ENCODE results near the gene RAPGEF4. TPM values are rescaled to one million over a fixed set of nuclear protein-coding genes. Genes with fewer than 3 reads are reported as not detected.
A peak's percentile ranks its signal among the peaks of the same experiment; 100 is the strongest.

Gene RAPGEF4
- total and polyA plus RNA-seq, 4 donors: 0.46 to 22.8 (median 3.9) TPM

DNA sequence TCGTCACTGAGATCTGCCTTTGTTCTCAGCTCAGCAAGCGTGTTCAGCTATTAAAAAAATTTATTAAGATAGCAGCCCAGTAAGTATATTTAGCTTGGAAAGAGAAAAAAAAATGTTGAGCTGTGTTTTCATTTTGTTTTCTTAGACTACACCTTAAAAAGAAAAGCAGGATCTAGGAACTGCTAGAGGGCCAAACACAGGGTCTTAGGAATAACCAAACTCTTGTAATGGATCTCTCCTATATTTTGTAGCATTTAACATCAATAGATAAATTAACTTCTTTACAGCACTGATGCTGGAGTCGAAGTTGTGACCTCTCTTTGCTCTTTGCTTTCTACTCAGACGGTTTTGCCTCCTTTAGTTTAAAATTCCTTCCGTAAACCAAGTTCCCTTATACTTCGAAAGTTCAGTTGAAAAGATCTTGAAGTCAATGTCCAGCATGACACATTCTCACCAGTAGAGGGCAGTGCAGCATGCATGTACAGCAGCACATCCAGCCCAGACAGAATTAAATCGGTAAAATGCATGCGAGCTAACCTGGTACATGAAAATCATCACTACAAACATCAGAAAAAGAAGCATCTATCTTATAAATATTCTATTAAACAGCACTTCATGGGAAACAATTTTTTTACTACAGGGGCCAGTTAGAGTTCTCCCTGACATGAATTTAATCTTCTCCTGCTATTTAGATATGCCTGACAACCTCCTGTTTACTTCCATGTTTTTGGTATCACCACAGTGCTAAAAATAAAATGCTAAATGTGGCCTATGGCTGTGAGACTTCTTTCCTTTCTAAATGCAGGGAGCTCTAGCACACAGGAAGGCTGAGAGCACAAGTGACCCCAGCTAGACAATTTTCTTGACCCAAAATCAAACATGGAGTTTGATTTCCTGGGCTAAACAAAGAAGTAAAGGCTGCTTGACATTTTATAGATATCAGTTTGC, 291.8 kb downstream of the RAPGEF4 start:
- Histone ChIP-seq H3K9me3 (ENCODE audit: control insufficient read depth, low read length) (no peaks in the 10 kb centered on the region), H3K27me3 (ENCODE audit: control insufficient read depth in 1 of 2, insufficient read depth in 2 of 2, low read length in 1 of 2) (no peaks in the 10 kb centered on the region), H3K36me3 (ENCODE audit: control insufficient read depth in 1 of 2, insufficient read depth in 2 of 2, low read length in 1 of 2) (no peaks in the 10 kb centered on the region), H3K4me3 (ENCODE audit: low read length in 2 of 2) (no peak overlapping the region), H3K27ac (ENCODE audit: low read depth in 1 of 2, low read length in 2 of 2) (peak overlapping the region; percentile 21 to 64), H3K4me1 (ENCODE audit: control insufficient read depth in 1 of 2, insufficient read depth in 2 of 2, low read length in 2 of 2) (peaks cover 0 to 4% of the 10 kb centered on the region in 2 donors)
- peak; percentile 82 to 87 for DNase-seq
- intact Hi-C loops (cut with DNase I): loop anchor here (1.0 to 10.0 kb wide), 4 partner anchors 50 to 223 kb away; partner anchors contain the start of gene MAP3K20 (in 1 of the 2)
- ATAC-seq (ENCODE audit: low FRiP score): peak; percentile 92
- 7 to 8% methylated on average over 8 of the region's 8 CpGs for WGBS, 2 donors

DNA sequence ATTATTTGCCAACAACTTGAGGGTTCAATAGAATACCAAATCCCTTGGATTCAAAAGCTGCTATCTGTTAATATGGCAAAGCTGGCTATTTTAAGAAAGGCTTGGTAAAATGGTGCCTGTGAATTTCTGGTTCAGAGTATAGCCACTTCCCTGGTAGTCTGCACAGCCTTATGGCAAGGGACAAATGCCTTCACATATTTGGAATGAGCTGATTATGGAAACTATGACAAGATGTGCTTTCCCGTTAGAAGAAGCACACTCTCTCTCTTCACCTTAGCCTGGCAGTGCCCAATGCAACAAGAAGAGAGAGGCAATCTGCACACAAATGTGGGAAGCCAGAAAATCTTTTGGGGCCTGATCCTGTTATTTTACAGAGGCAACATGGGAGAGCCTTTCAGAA, 292.5 kb downstream of the RAPGEF4 start:
- no peak overlapping the region for H3K4me3 ChIP-seq (ENCODE audit: low read length in 2 of 2)
- no peaks in the 10 kb centered on the region for H3K36me3 ChIP-seq (ENCODE audit: control insufficient read depth in 1 of 2, insufficient read depth in 2 of 2, low read length in 1 of 2)
- DNase-seq (no peak), ATAC-seq (ENCODE audit: low FRiP score) (no peak)
- H3K27me3 ChIP-seq (ENCODE audit: control insufficient read depth in 1 of 2, insufficient read depth in 2 of 2, low read length in 1 of 2): no peaks in the 10 kb centered on the region
- WGBS, 2 donors: 16 to 32% methylated on average over 1 of the region's 1 CpG
- intact Hi-C loops (cut with DNase I): loop anchor here in 1 of 2 donors (1.0 to 10.0 kb wide), 3 partner anchors 49 to 223 kb away; partner anchors contain the start of gene MAP3K20
- H3K9me3 ChIP-seq (ENCODE audit: control insufficient read depth, low read length): no peaks in the 10 kb centered on the region
- peak overlapping the region; percentile 21 to 67 for H3K27ac ChIP-seq (ENCODE audit: low read depth in 1 of 2, low read length in 2 of 2)
- H3K4me1 ChIP-seq (ENCODE audit: control insufficient read depth in 1 of 2, insufficient read depth in 2 of 2, low read length in 2 of 2): peaks cover 0 to 4% of the 10 kb centered on the region in 2 donors

DNA sequence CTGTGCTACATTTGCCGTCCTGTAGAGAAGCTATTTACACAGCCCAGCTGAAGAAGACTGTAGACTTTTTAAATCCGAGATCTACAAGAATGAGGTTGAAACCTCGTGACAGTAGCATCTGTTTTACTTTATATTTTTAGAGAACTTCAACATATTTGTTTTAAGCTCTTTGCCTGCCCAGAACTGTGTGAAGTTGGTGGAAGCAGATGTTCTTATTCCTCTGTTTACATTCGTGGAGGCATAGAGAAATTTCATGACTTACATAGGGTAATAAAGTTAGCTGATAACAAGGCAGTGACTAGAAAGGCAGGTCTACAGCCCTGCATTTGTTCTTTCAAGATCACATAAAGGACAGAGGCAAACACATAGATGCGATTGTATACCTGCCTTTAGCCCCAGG, 293.0 kb downstream of the RAPGEF4 start:
- Histone ChIP-seq H3K4me3 (ENCODE audit: low read length in 2 of 2) (no peak overlapping the region), H3K9me3 (ENCODE audit: control insufficient read depth, low read length) (no peaks in the 10 kb centered on the region), H3K27me3 (ENCODE audit: control insufficient read depth in 1 of 2, insufficient read depth in 2 of 2, low read length in 1 of 2) (no peaks in the 10 kb centered on the region), H3K4me1 (ENCODE audit: control insufficient read depth in 1 of 2, insufficient read depth in 2 of 2, low read length in 2 of 2) (peaks cover 0 to 4% of the 10 kb centered on the region in 2 donors), H3K36me3 (ENCODE audit: control insufficient read depth in 1 of 2, insufficient read depth in 2 of 2, low read length in 1 of 2) (no peaks in the 10 kb centered on the region), H3K27ac (ENCODE audit: low read depth in 1 of 2, low read length in 2 of 2) (no peak overlapping the region)
- DNase-seq (no peak), ATAC-seq (ENCODE audit: low FRiP score) (no peak)
- WGBS, 2 donors: 65 to 68% methylated on average over 5 of the region's 5 CpGs
- intact Hi-C loops (cut with DNase I): loop anchor here in 1 of 2 donors (1.0 to 10.0 kb wide), 3 partner anchors 49 to 224 kb away; partner anchors contain the start of gene MAP3K20

DNA sequence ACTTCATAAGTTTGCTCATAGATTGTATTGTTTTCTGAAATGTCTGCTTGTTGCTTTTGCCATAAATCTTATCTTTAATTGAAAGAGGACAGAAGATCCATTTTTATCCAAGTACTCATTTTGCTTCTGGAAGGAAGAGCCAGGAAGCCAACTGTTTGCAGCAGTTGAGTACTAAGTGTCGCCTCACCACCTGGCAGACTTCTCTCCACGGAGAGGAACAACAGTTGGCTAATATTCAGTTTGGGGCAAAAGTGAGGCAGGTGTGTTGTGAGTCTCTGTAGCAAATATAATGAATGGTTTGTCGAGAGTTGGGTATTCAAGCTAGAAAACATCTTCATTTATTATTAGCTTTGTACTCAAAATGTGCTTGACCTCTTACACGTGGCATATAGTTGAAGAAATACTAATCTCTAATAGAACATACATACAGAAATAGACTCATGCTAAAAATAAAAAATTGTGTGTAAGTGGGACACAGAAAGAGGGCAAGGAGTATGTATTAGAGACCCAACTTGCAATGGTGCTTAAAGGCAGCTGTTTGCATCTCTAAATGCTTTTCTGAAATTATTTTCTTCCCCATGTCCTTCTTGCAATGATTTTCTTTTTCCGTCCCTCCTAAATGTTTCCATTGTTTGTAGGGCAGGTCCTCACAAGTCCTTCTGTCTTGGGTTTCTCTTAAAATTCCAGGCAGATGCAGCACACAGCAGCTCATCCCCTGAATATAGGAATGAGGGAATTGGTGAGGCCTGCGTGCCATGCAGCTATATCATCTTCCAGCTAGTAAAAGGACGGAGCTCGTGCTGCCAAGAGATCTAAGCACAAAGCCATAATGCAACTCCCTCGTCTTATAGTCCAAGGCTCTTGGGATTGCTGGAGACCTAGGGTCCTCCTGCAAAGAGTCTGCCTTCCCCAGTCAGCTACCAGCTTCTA, 295.2 kb downstream of the RAPGEF4 start:
- Histone ChIP-seq H3K36me3 (ENCODE audit: control insufficient read depth in 1 of 2, insufficient read depth in 2 of 2, low read length in 1 of 2) (no peaks in the 10 kb centered on the region), H3K27ac (ENCODE audit: low read depth in 1 of 2, low read length in 2 of 2) (no peak overlapping the region), H3K9me3 (ENCODE audit: control insufficient read depth, low read length) (no peaks in the 10 kb centered on the region), H3K4me1 (ENCODE audit: control insufficient read depth in 1 of 2, insufficient read depth in 2 of 2, low read length in 2 of 2) (peaks cover 0 to 4% of the 10 kb centered on the region in 2 donors), H3K4me3 (ENCODE audit: low read length in 2 of 2) (no peak overlapping the region), H3K27me3 (ENCODE audit: control insufficient read depth in 1 of 2, insufficient read depth in 2 of 2, low read length in 1 of 2) (no peaks in the 10 kb centered on the region)
- intact Hi-C loops (cut with DNase I): no loop called here
- ATAC-seq (ENCODE audit: low FRiP score) (no peak), DNase-seq (no peak)
- 88 to 90% methylated on average over 9 of the region's 9 CpGs for WGBS, 2 donors

DNA sequence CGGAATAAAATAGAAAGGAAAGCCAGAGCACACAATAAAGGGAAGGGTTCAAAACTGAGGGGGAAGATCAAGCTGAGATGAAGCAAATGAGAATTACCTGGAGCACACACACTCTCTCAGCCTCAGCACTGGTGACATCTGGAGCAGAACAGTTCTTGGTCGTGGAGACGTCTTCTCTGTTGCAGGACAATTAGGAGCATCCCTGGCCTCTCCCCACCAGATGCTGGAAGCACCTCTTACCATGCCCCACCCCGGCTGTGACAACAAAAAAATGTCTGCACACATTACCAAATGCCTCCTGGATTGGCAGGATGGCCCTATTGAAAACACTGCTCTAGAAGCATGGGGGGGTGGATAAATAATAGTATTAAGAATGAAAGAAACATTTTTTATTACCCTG, 296.4 kb downstream of the RAPGEF4 start:
- intact Hi-C loops (cut with DNase I): no loop called here
- no peak for ATAC-seq (ENCODE audit: low FRiP score)
- Histone ChIP-seq H3K27ac (ENCODE audit: low read depth in 1 of 2, low read length in 2 of 2) (no peak overlapping the region), H3K4me3 (ENCODE audit: low read length in 2 of 2) (no peak overlapping the region), H3K4me1 (ENCODE audit: control insufficient read depth in 1 of 2, insufficient read depth in 2 of 2, low read length in 2 of 2) (peaks cover 0 to 4% of the 10 kb centered on the region in 2 donors), H3K9me3 (ENCODE audit: control insufficient read depth, low read length) (no peaks in the 10 kb centered on the region), H3K36me3 (ENCODE audit: control insufficient read depth in 1 of 2, insufficient read depth in 2 of 2, low read length in 1 of 2) (no peaks in the 10 kb centered on the region), H3K27me3 (ENCODE audit: control insufficient read depth in 1 of 2, insufficient read depth in 2 of 2, low read length in 1 of 2) (no peaks in the 10 kb centered on the region)
- no peak for DNase-seq
- 94% methylated on average over 4 of the region's 4 CpGs for WGBS, 2 donors

DNA sequence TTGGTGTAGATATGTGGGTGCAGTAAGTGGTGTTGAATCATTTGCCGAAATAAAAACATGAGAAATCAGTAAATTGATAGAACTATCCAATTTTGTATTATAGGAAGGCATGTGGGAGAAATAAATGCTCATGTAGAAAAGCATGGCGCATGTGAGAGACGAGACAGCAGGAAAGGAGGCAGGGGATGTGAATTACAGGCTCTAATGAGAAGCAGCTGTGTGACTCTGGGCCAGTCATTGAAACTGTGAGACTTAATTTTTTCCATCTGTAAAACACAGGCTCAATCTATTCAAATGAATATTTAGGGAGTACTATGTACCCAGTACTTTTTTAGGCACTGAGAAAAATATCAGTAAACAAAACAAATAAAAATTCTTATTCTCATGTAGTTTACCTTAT, 297.4 kb downstream of the RAPGEF4 start:
- intact Hi-C loops (cut with DNase I): no loop called here
- DNase-seq (no peak), ATAC-seq (ENCODE audit: low FRiP score) (no peak)
- H3K4me3 ChIP-seq (ENCODE audit: low read length in 2 of 2): no peak overlapping the region
- peaks cover 2 to 4% of the 10 kb centered on the region in 2 donors for H3K4me1 ChIP-seq (ENCODE audit: control insufficient read depth in 1 of 2, insufficient read depth in 2 of 2, low read length in 2 of 2)
- H3K36me3 ChIP-seq (ENCODE audit: control insufficient read depth in 1 of 2, insufficient read depth in 2 of 2, low read length in 1 of 2): no peaks in the 10 kb centered on the region
- H3K27ac ChIP-seq (ENCODE audit: low read depth in 1 of 2, low read length in 2 of 2): no peak overlapping the region
- H3K27me3 ChIP-seq (ENCODE audit: control insufficient read depth in 1 of 2, insufficient read depth in 2 of 2, low read length in 1 of 2): no peaks in the 10 kb centered on the region
- no peaks in the 10 kb centered on the region for H3K9me3 ChIP-seq (ENCODE audit: control insufficient read depth, low read length)
- 96 to 98% methylated on average over 3 of the region's 3 CpGs for WGBS, 2 donors

DNA sequence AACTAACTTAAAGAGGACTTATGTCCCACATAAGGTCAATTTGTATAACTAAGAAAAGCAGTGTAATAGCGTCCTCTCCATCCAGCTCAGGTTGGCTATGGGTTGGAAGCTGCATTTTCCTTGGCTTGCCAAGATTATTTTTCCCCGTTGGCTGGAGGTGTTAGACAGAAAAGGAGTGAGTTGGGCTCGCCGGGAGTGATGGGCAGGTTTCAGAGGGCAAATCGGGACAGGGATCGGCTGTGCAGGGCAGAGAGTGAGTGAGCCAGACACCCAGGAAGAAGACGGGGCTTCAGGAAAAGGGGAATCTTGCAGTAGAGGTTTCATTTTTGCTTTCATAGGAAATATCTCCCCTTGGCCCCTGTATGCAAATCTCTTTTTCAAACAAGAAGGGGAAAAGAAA, 298.5 kb downstream of the RAPGEF4 start:
- intact Hi-C loops (cut with DNase I): no loop called here
- no peaks in the 10 kb centered on the region for H3K27me3 ChIP-seq (ENCODE audit: control insufficient read depth in 1 of 2, insufficient read depth in 2 of 2, low read length in 1 of 2)
- no peaks in the 10 kb centered on the region for H3K9me3 ChIP-seq (ENCODE audit: control insufficient read depth, low read length)
- H3K27ac ChIP-seq (ENCODE audit: low read depth in 1 of 2, low read length in 2 of 2): no peak overlapping the region
- H3K36me3 ChIP-seq (ENCODE audit: control insufficient read depth in 1 of 2, insufficient read depth in 2 of 2, low read length in 1 of 2): no peaks in the 10 kb centered on the region
- DNase-seq (no peak), ATAC-seq (ENCODE audit: low FRiP score) (no peak)
- no peak overlapping the region for H3K4me3 ChIP-seq (ENCODE audit: low read length in 2 of 2)
- peaks cover 2 to 4% of the 10 kb centered on the region in 2 donors for H3K4me1 ChIP-seq (ENCODE audit: control insufficient read depth in 1 of 2, insufficient read depth in 2 of 2, low read length in 2 of 2)
- 30 to 37% methylated on average over 7 of the region's 7 CpGs for WGBS, 2 donors

Measured in aorta (tissue), 5 donors.